Measurements from ENCODE around the gene PRDM12. TPM values are rescaled to one million over a fixed set of nuclear protein-coding genes. Genes with fewer than 3 reads are reported as not detected.
"Not testable (repeated sequence)": the region's sequence is repeated elsewhere in the genome, so short reads cannot be mapped to it uniquely, and the experiment has no call there.

Gene PRDM12
- total RNA-seq, 4 donors from 2014 or later, result not detected

DNA sequence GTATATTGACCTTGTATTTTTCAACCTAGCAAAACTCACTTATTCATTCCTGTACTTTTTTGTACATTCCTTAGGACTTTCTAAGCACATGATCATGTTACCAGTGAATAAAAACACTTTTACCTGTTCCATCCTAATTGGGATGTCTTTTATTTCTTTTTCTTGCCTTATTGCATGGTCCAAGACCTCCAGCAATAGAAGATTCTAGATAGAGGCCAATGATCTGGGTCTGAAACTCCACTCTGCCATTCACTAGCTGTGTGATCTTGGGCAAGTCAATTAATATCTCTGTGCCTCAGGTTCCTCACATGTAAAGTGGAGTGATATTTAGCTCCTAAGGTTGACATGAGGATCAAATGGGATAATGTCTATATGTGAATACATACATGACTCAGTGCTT is 20.7 kb downstream of the PRDM12 start:
- H3K9me3 ChIP-seq, result peaks cover 0 to 7% (median 0%) of the 10 kb centered on the region in 4 donors
- no peak overlapping the region for H3K27ac ChIP-seq
- DNase-seq (ENCODE audit: low spot score in 2 of 2), result no peak
- peaks cover 0 to 19% (median 15%) of the 10 kb centered on the region in 4 donors for H3K4me1 ChIP-seq
- H3K36me3 ChIP-seq, result no peaks in the 10 kb centered on the region
- H3K4me3 ChIP-seq, result no peak overlapping the region
- H3K27me3 ChIP-seq, result peaks cover 0 to 20% of the 10 kb centered on the region in 2 donors
- TF ChIP-seq, protein P1, sequence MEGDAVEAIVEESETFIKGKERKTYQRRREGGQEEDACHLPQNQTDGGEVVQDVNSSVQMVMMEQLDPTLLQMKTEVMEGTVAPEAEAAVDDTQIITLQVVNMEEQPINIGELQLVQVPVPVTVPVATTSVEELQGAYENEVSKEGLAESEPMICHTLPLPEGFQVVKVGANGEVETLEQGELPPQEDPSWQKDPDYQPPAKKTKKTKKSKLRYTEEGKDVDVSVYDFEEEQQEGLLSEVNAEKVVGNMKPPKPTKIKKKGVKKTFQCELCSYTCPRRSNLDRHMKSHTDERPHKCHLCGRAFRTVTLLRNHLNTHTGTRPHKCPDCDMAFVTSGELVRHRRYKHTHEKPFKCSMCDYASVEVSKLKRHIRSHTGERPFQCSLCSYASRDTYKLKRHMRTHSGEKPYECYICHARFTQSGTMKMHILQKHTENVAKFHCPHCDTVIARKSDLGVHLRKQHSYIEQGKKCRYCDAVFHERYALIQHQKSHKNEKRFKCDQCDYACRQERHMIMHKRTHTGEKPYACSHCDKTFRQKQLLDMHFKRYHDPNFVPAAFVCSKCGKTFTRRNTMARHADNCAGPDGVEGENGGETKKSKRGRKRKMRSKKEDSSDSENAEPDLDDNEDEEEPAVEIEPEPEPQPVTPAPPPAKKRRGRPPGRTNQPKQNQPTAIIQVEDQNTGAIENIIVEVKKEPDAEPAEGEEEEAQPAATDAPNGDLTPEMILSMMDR (IDR thresholded peaks at IDR 0.05), result no peak
- TF ChIP-seq POLR2A (IDR thresholded peaks at IDR 0.05) (no peak), EP300 (IDR thresholded peaks at IDR 0.05) (no peak)

GRCh38 chr9:130685945-130686344 is 21.6 kb downstream of the PRDM12 start:
- not testable (repeated sequence) for H3K36me3 ChIP-seq; H3K4me3 ChIP-seq; DNase-seq (ENCODE audit: low spot score in 2 of 2); H3K9me3 ChIP-seq; H3K27ac ChIP-seq
- WGBS, 2 donors, result 90 to 92% methylated on average over 11 of the region's 11 CpGs
- Histone ChIP-seq H3K27me3 (peaks cover 0 to 12% of the 10 kb centered on the region in 2 donors), H3K4me1 (peaks cover 0 to 19% (median 14%) of the 10 kb centered on the region in 4 donors)

- no peak overlapping the region for H3K27ac ChIP-seq
- no peak for TF ChIP-seq EP300 (IDR thresholded peaks at IDR 0.05)
- TF ChIP-seq, protein P1 (IDR thresholded peaks at IDR 0.05), result no peak
- no peak for TF ChIP-seq POLR2A (IDR thresholded peaks at IDR 0.05)
- WGBS, 2 donors, result 89 to 92% methylated on average over 2 of the region's 2 CpGs
Observed at GRCh38 chr9:130687615-130688014, 23.2 kb downstream of the PRDM12 start.

GRCh38 chr9:130688072-130688471 is 23.7 kb downstream of the PRDM12 start:
- no peaks in the 10 kb centered on the region for H3K36me3 ChIP-seq
- WGBS, 2 donors, result 71 to 78% methylated on average over 5 of the region's 5 CpGs
- no peak for TF ChIP-seq POLR2A (IDR thresholded peaks at IDR 0.05)
- no peak for TF ChIP-seq EP300 (IDR thresholded peaks at IDR 0.05)
- TF ChIP-seq, protein P1 (IDR thresholded peaks at IDR 0.05), result no peak
- H3K27ac ChIP-seq, result no peak overlapping the region
- DNase-seq (ENCODE audit: low spot score in 2 of 2), result no peak
- H3K4me3 ChIP-seq, result no peak overlapping the region
- peaks cover 0 to 12% (median 3%) of the 10 kb centered on the region in 4 donors for H3K4me1 ChIP-seq
- H3K27me3 ChIP-seq, result no peaks in the 10 kb centered on the region
- peaks cover 0 to 7% (median 0%) of the 10 kb centered on the region in 4 donors for H3K9me3 ChIP-seq

More at GRCh38 chr9:130687615-130688014, 23.2 kb downstream of the PRDM12 start:
- H3K27me3 ChIP-seq, result no peaks in the 10 kb centered on the region
- H3K9me3 ChIP-seq, result peaks cover 0 to 7% (median 0%) of the 10 kb centered on the region in 4 donors
- no peak overlapping the region for H3K4me3 ChIP-seq
- peaks cover 0 to 8% (median 3%) of the 10 kb centered on the region in 4 donors for H3K4me1 ChIP-seq
- DNase-seq (ENCODE audit: low spot score in 2 of 2), result no peak
- H3K36me3 ChIP-seq, result no peaks in the 10 kb centered on the region

DNA sequence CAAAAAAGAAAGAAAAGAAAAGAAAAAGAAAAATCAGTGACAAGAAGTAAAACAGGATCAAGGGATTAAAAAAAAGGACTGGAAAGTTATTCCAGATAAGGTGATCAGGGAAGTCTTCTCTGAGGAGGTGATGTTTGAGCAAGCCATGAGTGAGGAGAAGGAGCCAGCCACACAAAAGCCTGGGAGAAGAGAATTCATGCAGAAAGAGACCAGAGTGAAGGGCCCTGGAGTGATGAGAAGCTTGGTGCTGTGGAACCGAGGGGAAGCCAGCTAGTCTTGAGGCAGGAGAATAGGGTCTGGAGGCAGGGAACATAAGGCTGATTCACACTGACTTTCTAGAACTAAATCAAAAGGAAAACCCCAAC is 25.2 kb downstream of the PRDM12 start:
- no peaks in the 10 kb centered on the region for H3K27me3 ChIP-seq
- 14 to 25% methylated on average over 1 of the region's 1 CpG for WGBS, 2 donors
- H3K4me3 ChIP-seq, result peak overlapping the region in 3 of 4 donors; percentile 31 to 50 (median 32)
- no peaks in the 10 kb centered on the region for H3K36me3 ChIP-seq
- no peak for DNase-seq (ENCODE audit: low spot score in 2 of 2)
- TF ChIP-seq POLR2A (IDR thresholded peaks at IDR 0.05) (no peak), EP300 (IDR thresholded peaks at IDR 0.05) (no peak)
- TF ChIP-seq, protein P1 (IDR thresholded peaks at IDR 0.05), result no peak
- peaks cover 0 to 7% (median 0%) of the 10 kb centered on the region in 4 donors for H3K9me3 ChIP-seq
- peaks cover 0 to 18% (median 9%) of the 10 kb centered on the region in 4 donors for H3K4me1 ChIP-seq
- peak overlapping the region; percentile 67 to 95 (median 88) for H3K27ac ChIP-seq
